Muscle of back (tissue), 11 donors: Measurements from ENCODE around the gene OPHN1. TPM values are rescaled to one million over a fixed set of nuclear protein-coding genes. Genes with fewer than 3 reads are reported as not detected.
"Not testable (repeated sequence)": the region's sequence is repeated elsewhere in the genome, so short reads cannot be mapped to it uniquely, and the experiment has no call there.

Source experiments
- DNase-seq, 3 donors: peaks; one replicate each; pipeline versions ENCODE4 v3.0.0 to v3.0.0-alpha.2; 2013
- polyA plus RNA-seq, 10 donors: library from polyadenylated mRNA; unstranded; fragments of 120-200 nt; gene quantifications; one replicate each; pipeline ENCODE4 v1.2.1, GENCODE V29; 2013; ENCODE audit not compliant: insufficient read length in 10 of 10

OPHN1 gene
- polyA plus RNA-seq, 10 donors: 11.2 to 23.1 (median 14.9) TPM

DNA sequence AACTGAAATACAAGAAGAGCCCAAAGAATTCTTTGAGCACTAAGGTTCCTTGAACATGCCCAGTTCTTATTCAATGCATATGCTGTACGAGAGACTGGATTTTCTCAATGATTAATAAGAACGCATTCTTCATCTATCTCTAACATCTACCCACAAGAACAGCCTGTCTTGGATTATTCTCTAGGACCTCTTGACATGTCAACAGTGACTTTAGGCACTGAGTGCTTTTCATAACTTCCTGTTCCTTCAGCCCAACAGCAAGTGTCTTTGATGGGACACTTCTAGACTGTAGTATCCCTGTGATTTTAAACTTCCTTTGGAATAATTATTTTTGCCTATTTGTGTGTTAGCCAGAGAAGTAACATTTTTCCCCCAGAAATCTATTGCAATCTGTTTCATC is 69.3 kb downstream of the OPHN1 start:
- DNase-seq: no peak

DNA sequence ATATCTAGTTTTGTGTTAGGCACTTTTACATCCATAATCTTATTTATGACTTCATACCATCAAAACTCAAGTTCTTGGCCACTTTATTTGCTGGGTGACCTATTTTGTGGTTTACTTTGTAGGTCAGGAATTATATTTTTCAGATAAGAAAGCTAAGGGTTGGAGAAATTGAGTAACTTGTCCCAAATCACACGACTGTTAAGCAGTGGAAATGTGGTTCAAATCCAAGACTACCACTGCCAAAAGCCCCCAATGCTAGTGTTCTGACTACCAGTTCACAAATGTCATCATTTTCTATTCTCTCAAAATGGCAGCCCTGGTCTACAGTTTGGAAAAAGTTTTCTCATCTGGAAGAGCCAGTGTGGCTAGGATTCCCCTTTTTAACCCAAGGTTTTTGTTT is 74.6 kb downstream of the OPHN1 start:
- DNase-seq: no peak

DNA sequence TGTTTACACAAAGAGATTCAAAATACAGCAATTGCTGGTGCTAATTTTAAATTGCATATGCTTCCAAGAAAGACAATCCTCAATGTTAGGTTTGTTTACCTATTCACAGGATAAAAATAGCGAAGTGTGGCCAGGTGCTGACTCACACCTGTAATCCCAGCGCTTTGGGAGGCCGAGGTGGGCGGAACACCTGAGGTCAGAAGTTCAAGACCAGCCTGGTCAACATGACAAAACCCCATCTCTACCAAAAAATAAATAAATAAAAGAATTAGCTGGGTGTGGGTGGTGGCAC is 77.7 kb downstream of the OPHN1 start:
- DNase-seq: no peak

DNA sequence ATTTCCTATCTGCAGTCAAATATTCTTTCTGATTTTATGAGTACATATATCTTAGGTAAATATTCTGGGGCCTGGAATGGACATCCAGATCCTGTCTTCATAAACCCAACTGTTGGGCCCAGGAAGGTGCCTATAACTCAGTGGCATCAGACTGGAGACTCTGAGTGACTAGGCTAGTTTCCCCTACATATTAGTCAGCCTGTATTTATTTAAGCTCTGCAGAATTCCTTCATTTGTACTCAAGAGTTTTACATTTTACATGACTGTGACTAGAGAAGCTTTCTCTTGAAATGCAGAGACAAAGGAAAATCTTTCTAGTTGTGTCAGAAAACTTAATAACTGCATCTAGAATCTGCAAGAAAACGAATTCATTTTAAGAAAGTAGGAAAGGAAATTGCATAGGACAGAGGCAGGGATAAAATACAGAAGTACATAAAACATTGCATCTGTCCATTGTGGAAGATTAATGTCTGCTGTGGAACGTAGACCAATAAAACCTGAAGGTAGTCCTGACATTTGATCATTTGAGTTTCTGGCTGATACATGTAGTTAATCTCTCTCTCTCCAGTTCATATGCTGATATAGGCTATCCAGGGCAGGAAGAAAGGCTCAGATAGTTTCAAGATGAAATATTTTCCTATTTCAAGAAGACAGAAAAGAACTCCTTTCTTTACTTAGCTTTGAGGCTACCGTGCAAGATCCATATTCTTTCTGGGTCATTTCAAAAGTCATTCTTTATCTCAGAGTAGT is 78.2 kb downstream of the OPHN1 start:
- no peak for DNase-seq

DNA sequence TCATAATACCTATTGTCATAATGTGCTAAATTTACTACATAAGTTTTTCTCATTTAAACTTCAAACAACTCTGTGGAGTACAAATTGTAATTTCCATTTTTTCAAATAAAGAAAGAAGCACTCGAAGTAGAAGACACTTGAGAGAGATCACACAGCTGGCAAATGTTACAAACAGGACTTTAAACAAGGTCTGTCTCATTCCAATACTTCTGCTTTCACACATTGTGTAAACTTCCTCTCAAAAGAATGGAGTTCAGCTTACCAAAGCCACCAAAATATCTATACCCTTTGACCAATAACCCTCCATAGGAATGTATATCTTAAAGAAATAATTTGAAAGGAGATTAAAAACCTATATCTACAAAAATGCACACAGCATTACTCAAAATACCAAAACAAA is 88.3 kb downstream of the OPHN1 start:
- DNase-seq: no peak

DNA sequence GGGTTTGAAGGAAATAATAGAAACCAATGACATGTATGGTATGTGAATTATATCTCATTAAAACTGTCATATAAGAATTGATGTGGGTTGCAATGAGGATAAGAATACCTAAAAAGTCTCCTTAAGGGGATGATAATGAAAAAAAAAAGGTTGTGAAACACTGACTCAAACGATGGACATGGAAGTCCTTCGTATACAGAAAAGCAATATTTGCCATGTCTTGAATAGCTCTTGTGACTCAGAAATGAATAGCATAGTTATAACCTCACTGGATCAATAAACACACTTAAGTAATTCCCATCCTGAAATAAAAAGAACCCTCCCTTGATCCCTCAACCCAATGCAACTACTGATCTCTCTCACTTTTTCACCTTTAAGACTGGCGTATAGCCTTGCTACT is 89.7 kb downstream of the OPHN1 start:
- DNase-seq: no peak

DNA sequence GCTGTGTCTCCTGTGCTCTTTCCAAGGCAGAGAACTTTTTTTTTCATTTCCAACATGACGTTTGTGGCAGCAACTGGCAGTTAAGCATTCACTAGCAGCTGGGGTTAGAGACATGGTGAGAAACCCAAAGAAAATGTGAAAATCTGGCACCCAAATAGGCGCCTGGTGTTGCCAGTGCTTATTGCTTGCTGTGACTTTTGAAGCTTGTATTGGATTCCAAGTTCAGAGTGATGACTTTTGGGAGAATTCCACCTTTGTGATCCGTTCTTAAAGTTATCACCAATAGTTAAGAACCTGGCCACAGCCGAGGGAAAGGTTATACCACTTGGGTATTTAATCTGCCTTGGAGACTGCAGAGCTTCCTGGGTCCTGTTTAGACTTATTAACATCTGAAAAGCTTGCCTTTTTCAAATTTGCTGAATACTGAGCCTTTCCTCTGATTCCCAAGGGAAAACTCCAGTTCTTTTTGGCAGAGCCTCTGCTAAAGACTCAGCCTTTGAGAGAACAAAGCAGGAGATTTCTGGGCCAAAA is 101.0 kb downstream of the OPHN1 start:
- DNase-seq: peak; percentile 21 to 64 (median 28)

DNA sequence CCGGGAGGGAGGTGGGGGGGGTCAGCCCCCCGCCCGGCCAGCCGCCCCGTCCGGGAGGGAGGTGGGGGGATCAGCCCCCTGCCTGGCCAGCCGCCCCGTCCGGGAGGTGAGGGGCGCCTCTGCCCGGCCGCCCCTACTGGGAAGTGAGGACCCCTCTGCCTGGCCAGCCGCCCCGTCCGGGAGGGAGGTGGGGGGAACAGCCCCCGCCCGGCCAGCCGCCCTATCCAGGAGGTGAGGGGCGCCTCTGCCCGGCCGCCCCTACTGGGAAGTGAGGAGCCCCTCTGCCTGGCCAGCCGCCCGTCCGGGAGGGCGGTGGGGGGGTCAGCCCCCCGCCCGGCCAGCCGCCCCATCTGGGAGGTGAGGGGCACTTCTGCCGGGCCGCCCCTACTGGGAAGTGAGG is 106.5 kb downstream of the OPHN1 start:
- not testable (repeated sequence) for DNase-seq

DNA sequence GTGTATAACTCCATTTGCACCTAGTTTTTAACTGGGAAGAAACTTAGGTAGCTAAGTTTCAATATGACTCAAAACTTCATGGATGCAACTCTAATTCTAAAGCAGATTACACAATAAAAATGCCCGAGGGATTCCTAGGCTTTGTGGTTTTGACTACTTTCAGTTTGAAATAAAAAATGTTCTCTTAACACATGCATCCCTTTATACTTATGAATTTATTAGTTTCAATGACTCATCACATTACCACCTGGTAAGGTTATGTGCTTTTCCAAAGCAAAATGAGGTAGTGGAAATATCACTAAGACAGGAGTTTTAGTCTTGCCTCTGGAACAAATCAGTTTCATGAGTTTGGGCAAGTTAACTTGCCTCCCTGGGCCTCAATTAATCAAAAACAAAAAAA is 125.5 kb downstream of the OPHN1 start:
- peak in 2 of 3 donors; percentile 36 to 43 for DNase-seq

DNA sequence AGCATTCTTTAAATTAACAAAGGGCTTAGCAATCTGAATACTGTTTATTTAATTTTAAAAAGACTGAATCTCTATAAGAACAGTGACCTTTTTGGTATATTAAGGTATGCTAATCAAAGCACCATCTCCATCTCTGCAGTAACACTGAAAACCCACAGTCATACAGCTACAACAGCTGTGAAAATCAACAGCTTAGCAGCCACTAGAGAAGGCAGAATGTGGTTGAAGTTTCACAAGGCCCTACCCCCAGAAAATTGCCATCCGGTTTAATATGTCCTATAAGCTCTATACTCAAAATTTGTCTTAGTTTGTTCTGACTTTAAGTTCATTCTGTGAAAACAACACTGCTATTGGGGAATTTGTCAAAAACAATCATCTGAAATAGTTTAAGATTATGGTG is 128.7 kb downstream of the OPHN1 start:
- DNase-seq: no peak

DNA sequence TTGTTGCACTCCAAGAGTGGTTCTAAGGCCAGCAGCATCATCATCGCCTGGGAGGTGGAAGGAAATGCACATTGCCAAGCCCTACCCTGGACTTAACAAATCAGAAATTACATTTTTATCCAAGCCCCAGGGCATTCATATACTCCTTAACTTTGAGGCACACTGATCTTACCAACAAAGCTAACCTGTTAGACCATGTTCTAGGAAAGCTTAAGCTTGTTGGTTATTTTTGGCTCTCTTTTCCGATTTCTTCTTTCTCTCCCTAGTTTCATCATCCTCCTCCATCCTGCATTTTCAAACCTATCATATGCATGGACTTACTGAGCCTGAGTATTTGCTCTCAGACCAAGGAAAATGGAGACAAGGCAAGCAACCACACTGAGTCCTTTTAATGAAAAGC is 133.4 kb downstream of the OPHN1 start:
- DNase-seq: no peak

DNA sequence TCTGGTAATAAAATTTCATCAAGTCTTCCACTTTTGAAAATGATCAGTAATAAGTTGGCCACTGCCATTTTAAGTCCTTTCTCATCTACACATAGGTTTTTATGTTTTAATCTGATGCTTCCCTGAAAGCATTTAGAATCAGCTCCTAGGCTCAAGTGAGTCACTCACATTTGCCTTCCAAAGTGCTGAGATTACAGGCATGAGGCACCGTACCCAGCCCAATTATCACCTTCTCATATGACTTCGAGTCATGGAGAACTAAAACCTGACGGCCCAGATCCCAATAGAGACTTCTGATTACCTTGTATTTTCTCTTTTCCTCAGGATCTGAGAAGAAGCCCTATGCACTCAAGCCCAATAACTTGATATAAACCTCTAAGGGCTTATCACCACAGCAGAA is 140.8 kb downstream of the OPHN1 start:
- DNase-seq: peak in 1 of 3 donors; percentile 6

DNA sequence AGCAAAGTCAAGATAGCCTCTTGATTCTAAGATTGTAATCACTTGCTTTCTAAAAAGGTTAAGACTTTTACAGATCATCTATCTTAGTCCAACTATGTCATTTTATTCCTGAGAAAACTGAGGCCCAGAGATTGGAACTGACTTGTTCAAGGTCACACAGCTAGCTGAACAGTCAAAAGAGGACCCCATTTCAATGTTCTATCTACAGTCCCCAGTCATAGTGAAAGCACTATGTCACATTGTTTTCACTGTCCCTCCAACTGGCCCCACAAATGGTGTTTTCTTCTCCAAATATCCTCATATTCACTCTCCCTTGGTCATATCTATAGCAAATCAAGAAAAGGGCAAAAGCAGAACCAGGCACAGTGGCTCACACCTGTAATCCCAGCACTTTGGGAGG is 145.2 kb downstream of the OPHN1 start:
- DNase-seq: no peak

DNA sequence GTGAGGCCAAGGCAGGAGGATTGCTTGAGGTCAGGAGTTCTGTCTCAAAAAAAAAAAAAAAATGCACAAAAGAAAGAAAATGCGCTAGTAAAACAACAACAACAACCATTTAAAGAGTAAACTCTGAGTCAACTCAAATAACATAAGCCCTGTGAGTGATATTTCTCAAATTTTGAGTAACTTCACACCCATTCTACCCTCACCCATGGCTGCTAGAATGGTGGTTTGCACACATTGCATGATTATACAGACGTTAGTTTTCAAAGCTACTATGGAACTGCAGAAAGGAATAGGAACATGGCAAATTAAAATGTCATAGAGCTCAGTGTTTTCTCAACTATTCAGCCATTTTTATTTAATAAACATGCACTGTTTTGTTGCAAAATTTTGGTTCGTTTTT is 145.9 kb downstream of the OPHN1 start:
- DNase-seq: no peak

DNA sequence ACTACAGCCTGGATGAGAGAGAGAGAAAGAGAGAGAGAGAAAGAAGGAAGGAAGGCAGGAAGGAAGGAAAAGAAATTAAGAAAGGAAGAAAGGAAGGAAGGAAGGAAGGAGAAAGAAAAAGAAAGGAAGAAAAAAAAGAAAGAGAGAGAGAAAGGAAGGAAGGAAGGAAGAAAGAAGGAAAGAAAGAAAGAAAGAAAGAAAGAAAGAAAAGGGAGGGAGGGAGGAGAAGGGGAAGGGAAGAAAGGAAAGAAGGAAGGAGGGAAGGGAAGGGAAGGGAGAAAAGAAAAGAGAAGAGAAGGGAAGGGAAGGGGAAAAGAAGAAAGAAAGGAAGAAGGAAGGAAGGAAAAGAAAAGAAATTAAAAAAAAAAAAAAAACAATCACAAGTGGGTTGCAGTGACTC is 146.3 kb downstream of the OPHN1 start:
- no peak for DNase-seq

DNA sequence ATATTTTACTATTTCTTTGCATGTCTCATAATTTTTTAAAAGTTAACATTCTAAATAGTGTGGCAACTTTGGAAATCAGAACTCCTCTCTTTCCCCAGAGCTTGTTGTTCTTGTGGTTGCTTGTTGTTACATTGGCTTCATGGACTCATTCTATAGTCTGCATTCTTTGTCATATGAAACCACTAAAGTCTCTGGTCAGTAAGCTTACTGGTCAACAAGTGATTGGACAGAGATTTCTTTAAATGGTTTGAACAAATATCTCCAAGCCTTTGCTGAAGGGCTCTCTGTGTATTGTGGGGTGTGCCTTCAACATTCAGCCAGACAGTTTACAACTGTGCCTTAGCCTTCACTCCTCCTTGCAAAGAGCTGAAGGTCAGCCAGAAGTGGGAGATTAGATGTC is 147.2 kb downstream of the OPHN1 start:
- DNase-seq: no peak

DNA sequence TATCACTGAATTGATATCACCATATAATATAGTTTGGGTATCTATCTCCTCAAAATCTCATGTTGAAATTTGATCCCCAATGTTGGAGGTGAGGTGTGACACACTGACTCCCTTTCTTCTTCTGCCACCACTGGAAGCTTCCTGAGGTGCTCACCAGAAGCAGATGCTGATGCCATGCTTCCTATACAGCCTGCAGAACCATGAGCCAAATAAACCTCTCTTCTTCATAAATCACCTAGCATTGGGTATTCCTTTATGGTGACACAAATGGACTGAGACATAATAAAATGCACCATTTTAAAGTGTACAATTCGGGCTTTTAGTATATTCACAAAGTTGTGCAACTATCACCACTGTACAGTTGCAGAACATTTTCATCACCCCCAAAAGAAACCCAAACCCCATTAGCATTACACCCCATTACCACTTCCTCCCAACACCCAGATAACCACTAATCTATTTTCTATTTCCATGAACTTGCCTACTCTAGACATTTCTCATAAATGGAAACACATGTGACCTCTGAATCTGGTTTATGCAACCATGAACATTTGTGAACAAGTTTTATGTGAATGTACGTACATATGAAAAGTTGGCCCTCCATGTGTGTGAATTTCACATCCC is 148.9 kb downstream of the OPHN1 start:
- DNase-seq: no peak

DNA sequence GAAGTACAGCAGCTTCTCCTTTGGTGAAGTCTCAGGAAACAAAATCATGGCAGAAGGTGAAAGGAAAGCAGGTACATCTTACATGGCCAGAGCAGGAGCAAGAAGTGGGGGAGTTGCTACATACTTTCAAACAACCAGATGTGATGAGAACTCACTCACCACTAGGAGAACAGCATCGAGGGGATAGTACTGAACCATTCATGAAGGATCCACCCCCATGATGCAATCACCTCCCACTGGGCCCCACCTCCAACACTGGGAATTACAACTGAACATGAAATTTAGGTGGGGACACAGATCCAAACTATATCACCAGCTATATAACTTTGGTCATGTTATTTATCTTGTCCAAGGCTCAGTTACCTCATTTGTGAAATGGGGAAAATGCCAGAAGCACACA is 159.4 kb downstream of the OPHN1 start:
- DNase-seq: no peak

DNA sequence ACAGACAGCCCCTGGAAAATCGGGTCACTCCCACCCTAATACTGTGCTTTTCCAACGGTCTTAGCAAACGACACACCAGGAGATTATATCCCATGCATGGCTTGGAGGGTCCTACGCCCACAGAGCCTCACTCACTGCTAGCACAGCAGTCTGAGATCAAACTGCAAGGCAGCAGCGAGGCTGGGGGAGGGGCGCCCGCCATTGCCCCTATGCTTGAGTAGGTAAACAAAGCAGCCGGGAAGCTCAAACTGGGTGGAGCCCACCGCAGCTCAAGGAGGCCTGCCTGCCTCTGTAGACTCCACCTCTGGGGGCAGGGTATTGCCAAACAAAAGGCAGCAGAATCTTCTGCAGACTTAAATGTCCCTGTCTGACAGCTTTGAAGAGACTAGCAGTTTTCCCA is 168.5 kb downstream of the OPHN1 start:
- not testable (repeated sequence) for DNase-seq

DNA sequence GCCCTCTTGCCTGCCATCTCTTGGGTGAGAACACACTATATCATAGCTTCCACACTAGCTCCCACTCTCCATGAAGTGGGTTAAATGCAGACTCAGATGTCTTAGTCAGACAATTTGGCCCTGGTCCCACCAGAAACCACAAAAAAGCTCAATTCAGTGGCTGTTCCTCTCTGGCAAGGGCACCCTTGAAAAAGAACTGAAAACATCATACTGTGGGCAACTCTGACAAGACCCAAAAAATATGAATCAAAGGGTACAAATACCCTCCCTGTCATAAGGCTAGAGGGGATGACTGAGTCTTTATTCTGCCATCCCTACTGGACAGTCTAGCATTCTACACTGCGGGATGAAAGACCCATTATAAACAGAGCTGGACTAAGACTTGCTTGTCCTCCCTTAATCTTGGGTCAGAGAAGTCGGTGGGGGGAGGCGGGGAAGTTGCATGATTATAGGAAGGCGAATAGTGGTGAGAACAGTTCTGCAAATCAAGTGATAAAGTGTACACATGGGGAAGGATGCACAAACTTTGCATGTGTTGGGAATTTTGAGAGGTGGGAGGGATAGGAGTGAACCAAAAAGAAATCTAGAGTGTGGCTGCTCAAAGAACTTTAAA is 172.1 kb downstream of the OPHN1 start:
- no peak for DNase-seq

DNA sequence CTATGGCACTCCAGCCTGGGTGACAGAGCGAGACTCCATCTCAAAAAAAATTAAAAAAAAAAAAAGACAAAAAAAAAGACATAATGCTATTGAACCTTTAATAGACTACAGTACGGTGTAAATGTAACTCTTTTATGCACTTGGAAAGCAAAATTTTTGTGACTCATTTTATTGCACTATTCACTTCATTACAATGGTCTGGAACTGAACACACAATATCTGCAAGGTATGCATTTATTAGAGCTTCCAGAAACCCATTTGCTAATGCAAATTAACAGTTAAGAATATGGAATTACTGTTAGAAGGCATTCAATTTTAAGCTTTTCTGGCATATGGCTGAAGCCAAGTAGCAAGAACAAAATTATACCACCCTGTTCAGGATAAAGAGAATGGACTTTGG is 176.3 kb downstream of the OPHN1 start:
- no peak for DNase-seq

DNA sequence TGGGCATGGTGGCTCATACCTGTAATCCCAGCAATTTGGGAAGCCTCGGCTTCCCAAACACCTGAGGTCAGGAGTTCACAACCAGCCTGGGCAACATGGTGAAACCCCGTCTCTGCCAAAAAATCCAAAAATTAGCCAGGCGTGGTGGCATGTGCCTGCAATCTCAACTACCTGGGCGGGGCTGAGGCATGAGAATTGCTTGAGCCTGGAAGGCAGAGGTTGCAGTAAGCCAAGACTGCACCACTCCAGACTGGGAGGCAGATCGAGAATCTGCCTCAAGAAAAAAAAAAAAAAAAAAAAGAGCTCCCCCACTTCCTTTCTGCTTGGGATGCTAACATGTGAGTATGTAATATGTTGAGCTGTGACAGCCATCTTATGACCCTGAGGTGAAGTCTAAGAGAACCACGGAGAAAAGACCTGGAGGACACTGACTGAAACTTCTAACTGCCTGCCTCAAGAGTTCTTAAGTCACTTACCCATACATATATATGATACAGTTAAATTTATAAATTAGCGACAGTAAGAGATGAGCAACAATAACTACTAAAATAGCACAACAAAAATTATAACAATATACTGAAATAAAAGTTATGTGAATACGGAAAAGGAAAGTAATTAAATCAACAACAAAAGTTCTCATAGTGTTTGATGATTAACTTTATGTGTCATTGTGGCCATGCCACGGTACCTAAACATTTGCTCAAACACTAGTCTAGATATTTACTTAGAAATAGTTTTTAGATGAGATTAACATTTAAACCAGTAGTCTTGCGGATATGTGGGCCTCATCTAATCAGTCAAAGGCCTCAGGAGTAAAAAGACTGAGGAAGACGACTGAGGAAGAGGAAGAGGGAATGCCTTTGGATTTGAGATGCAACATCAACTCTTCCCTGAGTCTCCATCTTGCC is 178.3 kb downstream of the OPHN1 start:
- no peak for DNase-seq
